NCI-H748 (cell line): Measurements from ENCODE around the gene IRS2.

Experiments
- DNase-seq: peaks from one replicate; lab custom pipeline; 2025; ENCODE audit not compliant: unreplicated experiment; lab: John Stamatoyannopoulos, UW

Gene IRS2

DNA sequence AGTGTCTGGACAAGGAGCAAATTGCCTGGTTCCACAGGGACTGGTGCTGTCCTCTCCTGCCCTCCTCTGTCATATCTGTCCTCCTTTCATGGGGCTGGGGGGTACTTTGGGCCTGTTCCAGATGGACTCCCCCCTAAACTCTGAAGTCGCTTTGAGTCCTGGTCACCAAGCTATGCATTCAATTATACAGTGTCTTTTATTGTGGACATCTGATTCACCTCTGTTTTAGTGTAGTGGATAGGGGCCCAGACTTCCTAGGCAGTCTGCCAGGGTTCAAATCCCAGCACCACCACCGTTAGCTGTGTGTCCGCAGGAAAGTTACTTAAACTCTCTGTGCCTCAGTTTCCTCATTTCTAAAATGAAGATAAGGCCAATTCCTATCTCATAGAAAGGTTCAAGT, 21.0 kb upstream of the IRS2 start:
- DNase-seq: no peak

DNA sequence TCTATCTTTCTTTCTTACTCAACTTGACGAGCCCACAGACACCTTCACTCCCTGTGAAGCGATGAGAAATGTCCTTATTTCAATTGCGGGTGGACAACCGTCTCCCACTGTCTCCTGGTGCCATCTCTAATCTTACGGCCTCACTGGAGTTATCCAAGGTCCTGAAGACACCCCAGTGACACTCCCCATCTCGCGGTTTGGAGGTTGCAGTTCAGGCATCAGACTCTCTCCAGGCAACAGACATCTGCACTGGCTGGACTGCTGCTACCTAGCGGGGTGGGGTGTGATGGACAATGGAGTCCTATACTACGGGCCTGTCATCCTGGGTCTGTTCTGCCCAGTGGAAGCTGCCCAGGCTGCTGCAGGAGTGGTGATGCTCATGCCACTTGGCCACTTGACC, 18.3 kb upstream of the IRS2 start:
- no peak for DNase-seq

DNA sequence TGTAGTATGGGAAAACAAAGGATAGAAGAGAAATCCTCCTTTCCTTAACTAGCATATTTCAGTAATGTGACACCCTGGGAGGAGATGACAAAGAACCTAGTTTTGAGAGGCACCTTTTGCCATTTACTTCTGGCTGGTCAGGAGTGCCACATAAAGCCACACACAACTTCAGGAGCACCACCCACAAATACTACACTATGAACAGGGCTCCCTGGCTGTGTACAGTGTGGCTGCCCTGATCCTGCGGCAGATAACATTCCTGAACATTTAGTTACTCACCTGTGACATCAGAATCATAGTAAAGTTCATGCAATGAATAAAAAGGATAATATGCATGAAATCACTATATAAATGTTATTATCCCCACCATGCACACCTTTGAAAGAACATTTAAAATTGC, 17.4 kb upstream of the IRS2 start:
- DNase-seq: no peak

DNA sequence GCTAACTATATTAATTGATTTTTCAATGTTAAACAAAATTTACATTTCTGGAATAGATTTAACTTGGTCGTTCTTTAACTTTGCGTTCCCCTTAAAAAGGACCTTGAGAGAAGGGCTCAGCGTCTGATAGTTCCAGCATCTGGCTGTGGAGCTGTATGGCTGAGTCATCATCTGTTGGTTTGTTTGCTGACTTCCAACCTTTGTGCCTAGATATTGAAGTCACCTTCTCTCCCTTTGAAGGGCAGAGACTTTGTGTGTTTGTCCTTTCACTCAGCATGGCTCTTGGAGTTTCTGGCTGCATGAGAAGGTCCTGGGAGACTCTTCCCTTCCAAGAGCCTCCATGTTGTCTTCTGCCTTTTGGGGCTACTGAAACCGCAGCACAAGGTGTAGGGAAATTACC, 16.6 kb upstream of the IRS2 start:
- DNase-seq: no peak

DNA sequence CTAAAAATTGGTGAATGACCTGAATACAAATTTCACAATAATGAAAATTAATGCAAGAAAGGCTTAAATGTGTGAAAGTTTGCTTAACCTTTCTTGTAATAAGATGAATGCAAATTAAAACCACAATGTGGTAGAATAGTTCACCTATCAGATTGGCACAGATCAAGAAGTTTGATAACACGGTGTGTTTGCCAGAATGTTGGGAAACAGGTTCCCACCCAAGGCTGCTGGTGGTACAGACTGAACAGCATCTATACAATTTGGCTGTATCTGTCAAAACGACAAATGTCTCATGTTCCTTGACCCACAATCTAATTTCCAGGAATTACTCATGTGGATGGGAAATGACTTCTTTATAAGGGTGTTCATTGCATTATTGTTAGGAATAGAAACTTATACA, 8.6 kb upstream of the IRS2 start:
- no peak for DNase-seq

DNA sequence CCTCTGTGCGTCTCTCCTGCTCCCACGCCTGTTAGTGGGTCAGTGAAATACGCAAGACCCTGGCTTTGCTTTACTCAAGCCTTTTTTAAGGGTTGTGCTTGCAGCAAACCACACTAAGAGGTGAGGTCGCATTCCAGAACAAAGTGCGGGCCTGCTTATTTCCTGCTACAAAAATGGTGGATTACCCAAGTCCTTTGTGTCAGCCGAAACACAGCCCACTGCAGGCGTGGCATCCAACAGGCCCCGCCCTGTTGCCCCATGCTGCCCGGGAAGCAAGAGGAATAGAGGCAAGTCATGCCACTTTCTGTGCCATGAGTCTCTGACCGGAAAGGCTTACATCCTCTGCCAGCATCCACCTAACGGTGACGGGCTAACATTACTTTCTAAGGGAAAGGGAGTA, 7.7 kb upstream of the IRS2 start:
- no peak for DNase-seq

DNA sequence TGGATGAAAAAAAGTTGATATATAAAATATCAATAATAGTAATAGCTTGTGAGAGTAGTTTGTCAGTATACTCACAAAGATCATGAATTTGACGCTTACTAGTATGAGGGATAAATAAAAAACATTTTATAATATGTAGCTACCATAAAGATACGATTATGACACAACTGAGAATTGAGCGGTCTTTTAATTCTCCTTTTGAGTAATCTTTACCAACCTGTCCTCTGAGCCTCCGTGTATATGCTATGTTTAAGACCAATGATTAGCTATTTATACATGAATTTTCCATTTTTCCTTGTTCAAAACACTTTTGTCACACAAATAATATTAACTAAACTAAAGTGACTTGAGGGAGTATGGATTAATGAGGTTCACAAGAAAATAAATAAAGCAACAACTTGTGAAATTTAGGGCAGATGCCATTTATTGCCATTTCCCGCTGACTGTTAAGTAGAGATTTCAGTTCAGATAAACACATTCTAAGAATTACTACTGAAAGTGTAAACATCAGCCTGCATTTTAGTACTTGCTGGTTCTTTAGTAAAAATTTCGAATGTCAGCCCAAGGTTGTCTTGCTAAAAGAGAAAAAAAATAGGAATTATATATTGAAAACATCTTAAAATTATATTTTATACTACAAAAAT, 6.2 kb upstream of the IRS2 start:
- DNase-seq: no peak

DNA sequence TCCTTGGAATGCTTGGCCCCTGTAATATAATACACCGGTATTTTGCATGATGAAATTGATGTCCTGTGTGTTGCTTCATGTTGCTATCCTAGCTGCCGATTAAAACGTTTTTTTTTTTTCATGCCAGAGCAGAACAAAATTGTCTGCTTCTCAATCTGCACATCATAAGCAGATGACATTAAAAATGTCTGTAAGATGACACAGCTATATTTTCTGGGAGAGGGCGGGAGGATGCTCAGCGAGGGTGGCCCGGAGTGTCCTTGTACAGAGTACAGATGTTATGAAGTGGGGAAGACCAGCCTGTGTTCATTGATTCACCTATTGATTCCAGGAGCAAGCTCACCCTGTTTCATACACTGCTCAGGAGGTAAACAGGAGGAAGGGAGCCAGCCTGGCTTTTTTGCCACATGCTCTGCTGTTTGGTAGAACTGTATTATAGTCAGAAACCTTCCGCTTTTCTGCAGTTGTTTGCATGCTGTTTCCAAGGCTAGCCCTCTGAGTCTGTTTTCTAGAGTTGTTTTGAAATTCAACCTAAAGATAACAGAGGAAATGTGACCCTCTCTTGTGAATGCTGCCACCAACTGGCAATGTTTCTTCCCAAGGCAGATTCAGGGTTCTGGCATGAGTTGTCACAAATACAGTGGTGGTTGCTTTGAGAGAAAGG, 4.7 kb upstream of the IRS2 start:
- peak; percentile 79 for DNase-seq

DNA sequence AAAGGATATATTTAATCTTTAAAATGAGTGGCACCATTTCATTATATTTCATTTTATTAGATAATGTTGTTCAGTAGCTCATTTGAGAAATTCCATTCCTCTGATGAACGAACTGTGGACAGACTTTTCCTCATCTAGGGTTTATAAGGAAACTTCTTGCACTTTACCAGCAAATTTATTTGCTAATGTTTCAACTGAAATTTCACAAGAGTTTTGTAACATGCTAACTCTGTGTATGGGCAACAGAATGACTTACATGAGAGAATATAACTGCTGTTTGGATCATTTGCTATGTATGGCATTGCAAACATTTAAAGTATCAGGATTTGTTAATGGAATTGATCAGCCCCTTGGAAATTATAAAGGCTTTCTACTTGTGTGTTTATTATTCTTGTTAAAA, 3.7 kb upstream of the IRS2 start:
- no peak for DNase-seq

DNA sequence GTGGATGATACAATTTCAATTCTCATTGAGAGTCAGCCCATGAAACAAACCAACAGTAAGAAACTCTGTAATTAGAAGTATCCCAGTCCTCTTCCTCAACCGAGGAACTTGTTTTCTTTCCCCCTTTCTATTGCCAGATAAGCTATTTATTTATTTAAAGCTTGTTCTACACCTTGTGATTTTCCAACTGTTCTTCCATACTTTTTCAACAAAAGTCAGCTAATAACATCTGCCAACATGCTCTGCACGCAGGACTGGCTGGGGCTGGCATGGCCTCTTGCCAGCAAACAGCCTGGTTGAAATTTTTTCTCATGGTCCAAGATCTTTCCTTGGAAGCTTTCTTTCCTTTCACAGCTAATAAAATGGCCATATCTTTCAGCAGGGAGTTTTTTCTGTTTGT, 2.9 kb upstream of the IRS2 start:
- no peak for DNase-seq

DNA sequence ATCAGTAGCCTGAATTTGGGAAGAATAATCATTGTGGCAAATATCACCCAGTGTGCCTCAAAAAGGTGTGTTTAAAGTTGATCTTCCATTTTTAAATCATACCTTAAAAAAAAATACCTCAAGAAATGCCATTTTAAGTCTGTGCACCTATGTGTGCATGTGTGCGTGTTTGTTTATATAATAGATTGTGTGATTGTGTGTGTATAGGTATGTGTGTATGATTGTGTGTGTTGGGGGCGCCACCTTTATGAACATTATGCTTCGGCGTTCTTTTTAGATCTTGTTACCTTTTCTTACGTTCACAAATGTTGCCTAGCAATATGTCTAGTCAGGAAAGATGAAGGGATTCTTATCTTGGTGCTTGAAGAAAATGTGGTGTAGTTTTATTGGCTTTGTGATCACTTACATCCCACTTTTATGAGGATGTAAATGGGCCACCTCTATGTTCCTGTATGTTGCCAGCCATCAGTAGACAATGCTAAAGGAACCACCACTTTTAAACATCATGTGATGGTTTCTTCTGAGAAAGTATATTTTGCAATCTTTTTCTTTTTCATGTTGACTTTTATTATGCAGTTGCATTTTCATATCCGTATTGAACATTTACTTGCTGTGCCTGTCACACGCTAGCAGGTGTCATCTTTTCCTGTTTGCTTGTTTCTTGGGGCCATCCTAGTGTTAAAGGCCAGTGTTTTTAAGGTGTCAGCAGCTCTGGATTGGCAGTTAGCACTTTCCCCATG, 2.2 kb upstream of the IRS2 start:
- no peak for DNase-seq

DNA sequence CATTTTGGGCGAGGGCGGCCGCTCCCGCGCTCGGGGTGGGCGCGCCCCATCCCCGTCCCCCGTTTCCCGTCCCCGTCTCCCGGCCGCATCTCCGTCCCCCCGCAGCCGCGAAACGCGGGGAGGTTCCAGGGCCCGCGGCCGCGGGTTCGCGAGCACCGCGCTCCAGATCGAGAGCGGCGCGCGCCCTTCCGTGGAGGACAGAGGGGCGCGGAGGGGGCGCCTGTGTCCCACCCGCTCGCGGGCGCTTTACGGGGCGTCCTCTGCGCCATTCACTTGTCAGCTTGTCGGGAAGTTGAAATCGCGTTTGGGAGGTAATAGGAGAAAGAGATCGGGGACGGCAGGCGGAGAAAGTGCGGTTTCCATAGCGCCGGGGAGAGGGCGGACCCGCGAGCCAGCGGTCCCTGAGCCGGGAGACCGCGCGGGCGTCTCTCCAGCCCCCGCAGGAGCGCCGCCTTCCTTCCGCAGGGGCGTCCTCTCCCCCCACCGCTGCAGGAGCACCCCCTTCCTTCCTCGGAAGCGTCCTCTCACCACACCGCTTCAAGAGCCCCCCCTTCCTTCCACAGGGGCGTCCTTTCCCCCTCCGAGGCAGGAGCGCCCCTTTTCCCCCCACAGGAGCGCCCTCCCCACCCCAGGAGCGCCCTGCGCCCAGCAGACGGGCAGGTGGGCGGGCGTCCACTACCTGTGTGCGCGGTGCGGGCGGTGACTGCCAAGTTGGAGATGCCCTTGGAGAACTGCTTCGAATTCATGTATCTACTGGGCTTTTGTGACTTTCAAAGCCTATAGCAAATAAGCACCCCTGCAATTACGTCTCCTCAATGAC, 962 bp upstream of the IRS2 start:
- peak; percentile 82 for DNase-seq

DNA sequence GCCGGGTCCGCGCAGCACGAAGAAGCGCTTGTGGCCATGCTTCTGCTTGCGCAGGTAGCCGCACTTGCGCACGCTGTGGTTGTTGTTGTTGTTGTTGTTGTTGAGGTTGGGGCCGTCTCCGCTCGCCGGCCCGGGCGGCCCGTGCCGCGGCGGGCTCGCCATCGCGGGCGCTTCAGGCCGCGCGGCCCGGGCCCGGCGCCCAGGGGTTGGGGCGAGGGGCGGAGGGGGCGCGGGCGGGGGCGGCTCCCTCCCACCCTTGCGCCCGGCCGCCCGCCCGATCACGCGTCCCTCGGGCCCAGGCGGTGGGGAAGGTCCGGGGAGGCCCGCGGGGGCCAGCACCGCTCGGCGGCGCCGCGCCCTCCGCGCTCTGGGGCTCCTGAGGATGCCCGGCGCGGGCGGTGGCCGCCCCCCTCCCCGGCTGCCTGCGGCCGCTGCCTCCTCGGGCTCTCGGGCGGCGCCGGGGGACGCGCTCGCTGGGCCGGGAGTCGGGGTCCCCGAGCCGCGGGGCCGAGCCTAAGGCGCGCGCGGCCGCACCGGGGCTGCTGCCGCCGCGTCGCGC, 412 bp downstream of the IRS2 start:
- DNase-seq: peak; percentile 70

DNA sequence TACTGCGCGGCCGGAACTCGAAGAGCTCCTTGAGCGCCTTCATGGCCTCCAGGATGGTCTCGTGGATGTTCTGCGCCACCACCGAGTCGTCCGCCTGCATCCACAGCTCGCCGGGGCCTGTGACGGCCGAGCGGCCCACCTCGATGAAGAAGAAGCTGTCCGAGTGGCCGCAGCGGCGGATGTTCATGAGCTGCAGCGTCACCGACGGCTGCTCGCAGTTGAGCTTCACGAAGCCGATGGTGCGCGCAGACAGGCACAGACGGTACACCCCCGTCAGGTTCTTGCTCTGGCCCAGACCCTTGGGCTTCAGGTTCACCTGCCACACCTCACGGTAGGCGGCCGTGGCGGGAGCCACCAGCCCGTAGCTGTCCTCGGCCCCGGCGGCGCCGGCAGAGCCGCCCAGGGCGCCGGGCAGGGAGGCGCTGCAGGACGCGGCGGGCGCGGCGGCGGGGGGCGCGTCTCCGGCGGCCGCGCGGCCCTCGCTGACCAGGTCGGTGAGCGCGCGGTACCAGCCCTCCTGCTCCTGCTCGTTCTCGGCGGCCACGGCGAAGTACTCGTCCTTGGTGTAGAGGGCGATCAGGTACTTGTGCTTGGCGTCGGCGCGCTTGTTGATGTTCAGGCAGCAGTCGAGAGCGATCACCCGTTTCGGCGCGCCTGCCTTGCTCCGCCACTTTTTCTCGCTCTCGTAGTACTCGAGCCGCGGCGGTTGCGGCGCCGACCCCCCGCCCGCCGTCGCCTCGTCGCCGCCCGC, 1.1 kb downstream of the IRS2 start:
- peak; percentile 77 for DNase-seq

DNA sequence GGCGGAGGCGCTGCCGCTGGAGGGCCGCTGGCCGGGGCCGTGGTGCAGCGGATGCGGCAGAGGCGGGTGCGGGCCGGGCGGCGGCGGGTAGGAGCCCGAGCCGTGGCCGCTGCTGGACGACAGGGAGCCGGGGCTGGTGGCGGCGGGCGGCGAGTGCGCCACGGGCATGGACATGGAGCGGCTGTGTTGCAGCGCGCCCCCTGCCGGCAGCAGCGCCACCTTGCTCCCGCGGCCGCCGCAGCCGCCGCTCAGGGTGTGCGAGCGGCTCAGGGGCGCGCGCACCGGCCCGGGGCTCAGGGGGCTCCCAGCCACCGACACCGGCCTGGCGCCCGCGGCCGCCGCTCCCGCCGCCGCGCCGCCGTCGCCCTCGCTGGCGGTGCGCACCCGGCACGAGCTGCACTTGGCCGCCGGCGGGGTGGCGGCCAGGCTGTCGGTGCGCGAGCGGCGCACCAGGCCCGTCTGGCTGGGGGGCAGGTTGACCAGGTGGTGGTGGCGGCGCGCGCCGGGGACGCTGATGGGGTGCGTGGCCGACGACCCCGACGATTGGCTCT, 1.7 kb downstream of the IRS2 start:
- peak; percentile 85 for DNase-seq

DNA sequence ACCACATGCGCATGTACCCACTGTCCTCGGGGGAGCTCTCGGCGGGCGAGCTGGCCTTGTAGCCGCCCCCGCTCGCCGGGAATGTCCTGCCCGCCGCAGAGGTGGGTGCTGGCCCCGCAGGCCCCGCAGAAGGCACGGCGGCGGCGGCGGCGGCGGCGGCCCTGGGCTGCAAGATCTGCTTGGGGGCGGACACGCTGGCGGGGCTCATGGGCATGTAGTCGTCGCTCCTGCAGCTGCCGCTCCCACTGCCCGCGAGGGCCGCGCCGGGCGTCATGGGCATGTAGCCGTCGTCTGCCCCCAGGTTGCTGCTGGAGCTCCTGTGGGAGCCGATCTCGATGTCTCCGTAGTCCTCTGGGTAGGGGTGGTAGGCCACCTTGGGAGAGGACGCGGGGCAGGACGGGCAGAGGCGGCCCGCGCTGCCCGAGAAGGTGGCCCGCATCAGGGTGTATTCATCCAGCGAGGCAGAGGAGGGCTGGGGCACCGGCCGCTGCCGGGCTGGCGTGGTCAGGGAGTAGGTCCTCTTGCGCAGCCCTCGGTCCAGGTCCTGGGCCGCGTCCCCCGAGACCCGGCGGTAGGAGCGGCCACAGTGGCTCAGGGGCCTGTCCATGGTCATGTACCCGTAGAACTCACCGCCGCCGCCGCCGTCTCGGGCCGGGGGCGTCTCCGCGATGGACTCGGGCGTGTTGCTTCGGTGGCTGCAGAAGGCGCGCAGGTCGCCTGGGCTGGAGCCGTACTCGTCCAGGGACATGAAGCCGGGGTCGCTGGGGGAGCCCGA, 2.4 kb downstream of the IRS2 start:
- DNase-seq: no peak

DNA sequence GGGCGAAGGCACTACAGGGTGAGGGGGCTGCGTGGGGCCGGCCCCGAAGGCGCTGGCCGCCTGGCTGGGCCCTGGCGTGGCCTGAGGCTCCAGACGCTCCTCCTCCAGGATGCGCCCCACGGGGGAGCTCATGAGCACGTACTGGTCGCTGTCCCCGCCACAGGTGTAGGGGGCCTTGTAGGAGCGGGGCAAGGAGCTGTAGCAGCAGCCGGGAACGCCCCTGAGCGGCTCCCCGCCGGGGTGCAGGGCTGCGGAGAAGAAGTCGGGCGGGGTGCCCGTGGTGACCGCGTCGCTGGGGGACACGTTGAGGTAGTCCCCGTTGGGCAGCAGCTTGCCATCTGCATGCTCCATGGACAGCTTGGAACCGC, 3.0 kb downstream of the IRS2 start:
- no peak for DNase-seq

DNA sequence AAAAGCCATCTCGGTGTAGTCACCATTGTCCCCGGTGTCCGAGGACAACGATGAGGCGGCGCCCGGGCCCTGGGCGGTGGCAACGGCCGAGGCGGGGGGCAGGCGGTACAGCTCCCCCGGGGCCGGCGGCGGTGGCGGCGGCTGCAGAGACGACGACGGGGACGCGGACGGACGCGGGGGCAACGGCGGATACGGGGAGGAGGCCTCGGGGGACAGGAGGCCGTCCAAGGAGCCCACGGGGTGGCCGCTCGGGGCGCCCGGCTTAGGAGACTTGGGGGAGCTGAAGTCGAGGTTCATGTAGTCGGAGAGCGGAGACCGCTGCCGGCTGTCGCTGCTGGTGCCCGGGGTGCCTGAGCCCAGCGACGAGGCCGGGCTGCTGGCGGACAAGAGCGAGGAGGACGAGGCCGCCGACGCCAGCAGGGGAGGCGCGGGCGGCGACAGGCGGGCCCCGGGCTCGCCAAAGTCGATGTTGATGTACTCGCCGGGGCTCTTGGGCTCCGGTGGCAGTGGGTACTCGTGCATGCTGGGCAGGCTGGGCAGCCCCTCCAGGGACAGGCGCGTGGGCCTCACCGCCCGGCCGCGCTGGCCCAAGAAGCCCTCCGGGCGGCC, 3.5 kb downstream of the IRS2 start:
- DNase-seq: no peak
